Thoracic aorta (tissue), 2 donors: ENCODE data around the gene STOM. TPM values are rescaled to one million over a fixed set of nuclear protein-coding genes. Genes with fewer than 3 reads are reported as not detected.
A peak's percentile ranks its signal among the peaks of the same experiment; 100 is the strongest.

Experiments
- ATAC-seq: fragments of 150-250 bp; one replicate; pipeline ENCODE4 v1.8.0; 2017; ENCODE audit warnings: low read depth; ENCODE audit not compliant: insufficient number of reproducible peaks, low FRiP score
- DNase-seq: peaks from one replicate; pipeline ENCODE4 v3.0.0-alpha.2; 2020; ENCODE audit warnings: low spot score
- H3K27ac ChIP-seq, 2 donors: fragments of 200-600 bp; sonication (generic); 1 replicate in 1 of 2; 2 replicates in 1 of 2; pipeline ENCODE4 v1.5.1; 2016; ENCODE audit warnings: mild to moderate bottlenecking in 2 of 2, moderate library complexity in 2 of 2
- H3K27me3 ChIP-seq: fragments of 200-600 bp; sonication (generic); replicated peaks from 2 replicates; pipeline ENCODE4 v1.6.0; 2016; ENCODE audit warnings: mild to moderate bottlenecking; ENCODE audit not compliant: insufficient read depth
- H3K36me3 ChIP-seq: fragments of 200-600 bp; sonication (generic); one replicate; pipeline ENCODE4 v1.5.1; 2016
- H3K4me1 ChIP-seq, 2 donors: fragments of 200-600 bp; sonication (generic); 1 replicate in 1 of 2; 2 replicates in 1 of 2; pipeline versions ENCODE4 v1.5.1 to v1.6.0; 2016; ENCODE audit warnings: low read depth in 2 of 2, mild to moderate bottlenecking in 1 of 2; ENCODE audit not compliant: control insufficient read depth in 1 of 2
- H3K4me3 ChIP-seq: fragments of 200-600 bp; sonication (generic); 2 replicates; pipeline ENCODE4 v1.5.1; 2016; ENCODE audit warnings: mild to moderate bottlenecking
- H3K9me3 ChIP-seq: fragments of 200-600 bp; sonication (generic); 2 replicates; pipeline ENCODE4 v1.5.1; 2016
- CTCF ChIP-seq: fragments of 200-600 bp; sonication (generic); IDR thresholded peaks from one replicate; pipeline ENCODE4 v1.5.1; 2019; ENCODE audit warnings: antibody characterized with exemption
- total RNA-seq, 2 donors: library from RNA; depleted of rRNA; stranded (reverse); fragments of >200 nt; gene quantifications; one replicate each; pipeline versions ENCODE4 v1.1.0 to v1.2.3, GENCODE V29; 2016

STOM gene
- total RNA-seq, 2 donors from 2014 or later = 177 to 344 TPM

GRCh38 chr9:121368138-121368522 is 1.9 kb downstream of the STOM start:
- H3K36me3 ChIP-seq = no peaks in the 10 kb centered on the region
- H3K27ac ChIP-seq = peak overlapping the region; percentile 86 to 99
- ATAC-seq (no peak), DNase-seq (no peak)
- H3K4me3 ChIP-seq = peak overlapping the region; percentile 95
- H3K9me3 ChIP-seq = no peaks in the 10 kb centered on the region
- H3K27me3 ChIP-seq = no peaks in the 10 kb centered on the region
- peaks cover 63 to 84% of the 10 kb centered on the region in 2 donors for H3K4me1 ChIP-seq
- no peak for TF ChIP-seq CTCF

DNA sequence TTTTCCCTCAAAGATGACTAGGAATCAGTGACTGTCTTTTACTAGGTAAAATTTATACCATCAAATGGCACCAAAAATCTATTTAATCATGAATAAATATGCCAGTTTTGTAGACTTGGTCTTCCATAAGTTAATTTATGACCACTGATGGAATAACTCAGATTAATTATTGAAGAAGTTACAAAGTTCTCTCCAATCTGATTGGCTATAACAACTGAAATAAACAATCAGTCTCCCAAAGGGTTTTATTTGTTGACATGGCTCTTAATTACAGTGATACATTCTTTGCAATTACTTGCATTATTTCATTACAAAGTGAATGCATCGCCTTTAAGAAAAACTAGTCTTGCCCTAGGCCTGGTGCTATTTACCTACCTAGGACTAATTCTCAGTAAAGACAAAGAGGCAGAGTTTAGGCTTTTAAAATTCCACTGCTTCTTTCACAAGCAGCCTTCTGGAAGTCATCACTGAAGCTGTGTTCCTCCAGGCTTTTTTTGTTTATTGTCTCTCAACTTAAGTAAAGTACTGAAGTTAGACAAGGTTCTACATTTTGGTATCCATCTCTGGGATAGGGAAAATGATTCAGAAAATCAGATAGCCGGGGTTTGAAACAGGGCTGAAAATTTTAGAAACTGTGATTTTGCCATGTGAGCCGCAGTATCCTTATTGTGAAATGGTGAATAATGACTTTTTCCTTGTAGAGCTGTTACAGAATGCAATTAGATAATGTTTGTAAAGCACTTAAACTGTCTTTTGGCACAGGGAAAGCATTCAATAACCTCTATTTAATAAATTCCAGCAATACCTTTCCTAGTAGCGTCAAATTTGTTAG is 2.5 kb downstream of the STOM start:
- H3K36me3 ChIP-seq = no peaks in the 10 kb centered on the region
- peak overlapping the region; percentile 86 to 99 for H3K27ac ChIP-seq
- H3K4me1 ChIP-seq = peaks cover 66 to 84% of the 10 kb centered on the region in 2 donors
- H3K27me3 ChIP-seq = no peaks in the 10 kb centered on the region
- H3K9me3 ChIP-seq = no peaks in the 10 kb centered on the region
- ATAC-seq = no peak
- peak overlapping the region; percentile 95 for H3K4me3 ChIP-seq
- DNase-seq = no peak
- no peak for TF ChIP-seq CTCF

- no peaks in the 10 kb centered on the region for H3K36me3 ChIP-seq
- no peaks in the 10 kb centered on the region for H3K9me3 ChIP-seq
- no peaks in the 10 kb centered on the region for H3K27me3 ChIP-seq
- peak overlapping the region; percentile 86 to 99 for H3K27ac ChIP-seq
- TF ChIP-seq CTCF = no peak
- H3K4me3 ChIP-seq = peak overlapping the region; percentile 95
- DNase-seq = no peak
- peaks cover 71 to 84% of the 10 kb centered on the region in 2 donors for H3K4me1 ChIP-seq
- ATAC-seq = no peak
Measured at GRCh38 chr9:121366611-121367192, 3.3 kb downstream of the STOM start.

DNA sequence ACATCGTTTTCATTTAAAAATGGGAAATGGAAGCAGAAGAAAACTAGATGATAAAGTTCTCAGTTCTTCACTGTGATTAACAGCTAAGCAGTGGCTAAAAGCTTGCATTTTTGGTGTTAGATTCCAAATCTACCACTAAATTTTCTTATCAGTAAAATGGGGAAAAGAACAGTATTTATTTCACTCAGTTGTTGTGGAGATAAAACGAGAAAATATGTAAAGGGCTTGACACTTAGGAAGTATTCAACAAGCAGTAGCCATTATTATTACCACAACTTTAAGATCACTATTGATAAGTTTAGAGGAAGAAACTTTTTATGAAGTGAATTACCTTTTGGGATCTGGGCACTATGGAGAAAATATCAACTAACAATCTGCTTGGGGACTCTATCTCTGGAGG is 4.5 kb downstream of the STOM start:
- ATAC-seq (no peak), DNase-seq (no peak)
- Histone ChIP-seq H3K27me3 (no peaks in the 10 kb centered on the region), H3K9me3 (no peaks in the 10 kb centered on the region), H3K4me1 (peaks cover 79 to 84% of the 10 kb centered on the region in 2 donors), H3K4me3 (no peak overlapping the region), H3K27ac (peak overlapping the region; percentile 89 to 99), H3K36me3 (no peaks in the 10 kb centered on the region)
- no peak for TF ChIP-seq CTCF

DNA sequence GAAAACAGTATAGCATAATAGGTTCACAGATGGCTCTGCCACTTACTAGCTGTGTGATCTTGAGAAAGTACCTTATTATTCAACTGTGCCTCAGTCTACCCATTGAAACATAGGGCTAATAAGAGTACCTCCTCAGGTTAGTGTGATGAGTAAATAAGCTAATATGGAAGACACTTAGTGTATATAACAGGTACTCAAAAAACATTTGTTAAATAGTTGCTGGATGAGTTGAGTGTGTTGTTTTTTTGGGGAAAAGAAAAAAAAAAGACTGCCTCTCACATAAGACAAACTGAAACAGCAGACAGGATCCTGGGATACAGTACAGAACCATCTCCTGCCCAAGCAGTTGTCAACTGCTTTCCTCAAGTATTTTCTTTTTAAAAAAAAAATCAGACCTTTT is 5.2 kb downstream of the STOM start:
- H3K27ac ChIP-seq = peak overlapping the region; percentile 89 to 99
- peaks cover 83 to 86% of the 10 kb centered on the region in 2 donors for H3K4me1 ChIP-seq
- H3K4me3 ChIP-seq = no peak overlapping the region
- DNase-seq (no peak), ATAC-seq (no peak)
- TF ChIP-seq CTCF = no peak
- no peaks in the 10 kb centered on the region for H3K9me3 ChIP-seq
- H3K36me3 ChIP-seq = no peaks in the 10 kb centered on the region
- no peaks in the 10 kb centered on the region for H3K27me3 ChIP-seq
